IMR-90 (cell line): ENCODE measurements around the gene SULT1E1. TPM values are rescaled to one million over a fixed set of nuclear protein-coding genes. Genes with fewer than 3 reads are reported as not detected.

Experiments used
- ATAC-seq: fragments of 200-7000 bp; cut with Tn5 transposase; 2 replicates; pipeline ENCODE4 v1.9.1; 2020; ENCODE audit warnings: low read depth, mild to moderate bottlenecking, moderate library complexity
- BruUV-seq: library from RNA; stranded (reverse); fragments of 400-500 nt; replicated peaks from 2 replicates; lab custom pipeline; 2021; lab: Mats Ljungman, UMichigan
- CTCF ChIA-PET: fragments of 300-600 bp; formaldehyde crosslinking; extraction: SDS; loops from one replicate; lab custom pipeline; 2021; ENCODE audit warnings: antibody characterized with exemption; lab: Yijun Ruan, JAX
- POLR2A ChIA-PET: fragments of 300-600 bp; sonication (Branson Sonifier 250); formaldehyde crosslinking; loops from one replicate; lab custom pipeline; 2022; ENCODE audit warnings: antibody characterized with exemption; ENCODE audit not compliant: unreplicated experiment; lab: Charles Lee
- DNase-seq: peaks from one replicate; pipeline ENCODE4 v3.0.0; 2013
- H2AFZ ChIP-seq: replicated peaks from 2 replicates; pipeline ENCODE3; 2013; ENCODE audit warnings: low read length, mild to moderate bottlenecking; ENCODE audit not compliant: poor library complexity
- H2AK5ac ChIP-seq: 2 replicates; pipeline ENCODE4 v1.6.1; 2013; ENCODE audit warnings: low read depth, low read length, inconsistent platforms
- H2AK9ac ChIP-seq: replicated peaks from 2 replicates; pipeline ENCODE3; 2013; ENCODE audit warnings: mild to moderate bottlenecking, low read depth, low read length, moderate library complexity; ENCODE audit not compliant: poor library complexity
- H2BK120ac ChIP-seq: 2 replicates; pipeline ENCODE4 v1.6.1; 2013; ENCODE audit warnings: low read depth, low read length, inconsistent platforms
- H2BK15ac ChIP-seq: 3 replicates; pipeline ENCODE4 v1.6.1; 2013; ENCODE audit warnings: low read depth, low read length, inconsistent platforms
- H2BK20ac ChIP-seq: 2 replicates; pipeline ENCODE4 v1.6.1; 2013; ENCODE audit warnings: low read depth, mild to moderate bottlenecking, inconsistent platforms, low read length, moderate library complexity
- H2BK5ac ChIP-seq: 2 replicates; pipeline ENCODE4 v1.6.1; 2013; ENCODE audit warnings: mild to moderate bottlenecking, low read depth, low read length, inconsistent platforms; ENCODE audit not compliant: poor library complexity, severe bottlenecking
- H3K14ac ChIP-seq: replicated peaks from 2 replicates; pipeline ENCODE4 v1.6.1; 2013; ENCODE audit warnings: low read depth, low read length, inconsistent platforms
- H3K18ac ChIP-seq: 2 replicates; pipeline ENCODE4 v1.6.1; 2013; ENCODE audit warnings: low read depth, low read length, control low read depth
- H3K23ac ChIP-seq: 2 replicates; pipeline ENCODE4 v1.6.1; 2013; ENCODE audit warnings: low read depth, low read length, inconsistent platforms
- H3K27ac ChIP-seq: 2 replicates; pipeline ENCODE4 v1.5.1; 2013; ENCODE audit warnings: mild to moderate bottlenecking, control low read depth, low read length; ENCODE audit not compliant: insufficient read depth
- H3K27me3 ChIP-seq: 2 replicates; pipeline ENCODE4 v1.6.1; 2013; ENCODE audit warnings: low read length; ENCODE audit not compliant: control insufficient read depth, insufficient read depth
- H3K36me3 ChIP-seq: 2 replicates; pipeline ENCODE4 v1.6.1; 2013; ENCODE audit warnings: low read length, mixed read lengths; ENCODE audit not compliant: control insufficient read depth, insufficient read depth
- H3K4ac ChIP-seq: 2 replicates; pipeline ENCODE4 v1.6.1; 2013; ENCODE audit warnings: low read depth, low read length, inconsistent platforms
- H3K4me1 ChIP-seq: 2 replicates; pipeline ENCODE4 v1.6.1; 2013; ENCODE audit warnings: low read length, mixed read lengths; ENCODE audit not compliant: control insufficient read depth, insufficient read depth
- H3K4me2 ChIP-seq: 2 replicates; pipeline ENCODE4 v1.6.1; 2013; ENCODE audit warnings: low read depth, mild to moderate bottlenecking, control low read depth, low read length, moderate library complexity
- H3K4me3 ChIP-seq: 2 replicates; pipeline ENCODE4 v1.5.1; 2013; ENCODE audit warnings: low read depth, mild to moderate bottlenecking, control low read depth, low read length, moderate library complexity; ENCODE audit not compliant: insufficient read depth
- H3K56ac ChIP-seq: 2 replicates; pipeline ENCODE4 v1.6.1; 2013; ENCODE audit warnings: low read length, inconsistent platforms; ENCODE audit not compliant: insufficient read depth; ENCODE audit errors: extremely low read depth
- H3K79me1 ChIP-seq, 2 experiments: 2 replicates each; pipeline ENCODE4 v1.6.1; 2013; ENCODE audit warnings: low read length in 2 of 2, inconsistent platforms in 1 of 2, low read depth in 1 of 2
- H3K9ac ChIP-seq: 2 replicates; pipeline ENCODE4 v1.6.1; 2013; ENCODE audit warnings: low read depth, low read length, control low read depth
- H3K9me1 ChIP-seq: 2 replicates; pipeline ENCODE4 v1.6.1; 2013; ENCODE audit warnings: low read length, inconsistent platforms; ENCODE audit not compliant: insufficient read depth
- H3K9me3 ChIP-seq: 2 replicates; pipeline ENCODE4 v1.6.1; 2013; ENCODE audit warnings: low read length; ENCODE audit not compliant: control insufficient read depth, insufficient read depth
- H4K20me1 ChIP-seq: 2 replicates; pipeline ENCODE4 v1.6.1; 2013; ENCODE audit warnings: low read length, inconsistent platforms; ENCODE audit not compliant: insufficient read depth
- H4K5ac ChIP-seq: 2 replicates; pipeline ENCODE4 v1.6.1; 2013; ENCODE audit warnings: mild to moderate bottlenecking, low read depth, low read length, control low read depth
- H4K8ac ChIP-seq, 2 experiments: 2 replicates each; pipeline ENCODE4 v1.6.1; 2013; ENCODE audit warnings: low read depth in 2 of 2, low read length in 2 of 2, control low read depth in 1 of 2, inconsistent platforms in 1 of 2
- H4K91ac ChIP-seq: 2 replicates; pipeline ENCODE4 v1.6.1; 2013; ENCODE audit warnings: low read depth, low read length, inconsistent platforms; ENCODE audit not compliant: insufficient read depth
- MXI1 ChIP-seq: IDR thresholded peaks from 2 replicates; pipeline ENCODE4 v1.6.1; 2012; ENCODE audit warnings: low read depth, mild to moderate bottlenecking, low read length, moderate library complexity, borderline replicate concordance
- POLR2A ChIP-seq: IDR thresholded peaks from 2 replicates; pipeline ENCODE4 v1.6.1; 2012; ENCODE audit warnings: mild to moderate bottlenecking, low read depth, low read length
- SMC3 ChIP-seq: fragments of 150-350 bp; IDR thresholded peaks from 2 replicates; pipeline ENCODE4 v1.6.1; 2016; ENCODE audit warnings: low read depth, mild to moderate bottlenecking, antibody characterized with exemption, low read length, moderate library complexity
- WGBS, 2 experiments: methylation state at CpG; one replicate each; pipeline versions ENCODE4 v1.1.5 to v1.1.7; 2013; ENCODE audit warnings: missing lambda C conversion rate in 2 of 2; ENCODE audit not compliant: insufficient read length in 1 of 2; ENCODE audit errors: extremely low coverage in 2 of 2; 5-methylcytosine and 5-hydroxymethylcytosine counted together
- dilution Hi-C: fragments of 300-500 bp; cut with HindIII; formaldehyde crosslinking; loops from one replicate; pipeline ENCODE4 v1.14.3; 2018; ENCODE audit warnings: low sequenced_read_pairs; ENCODE audit not compliant: unreplicated experiment
- in situ Hi-C: fragments of 300-500 bp; cut with MboI; formaldehyde crosslinking; loops from 3 replicates; pipeline ENCODE4 v1.14.3; 2019; ENCODE audit warnings: low sequenced_read_pairs, inconsistent platforms, mixed read lengths
- intact Hi-C: fragments of 100-400 bp; cut with micrococcal nuclease; formaldehyde crosslinking; loops from 2 replicates; pipeline ENCODE4 v1.10.0; 2022
- polyA plus RNA-seq, 3 experiments: library from polyadenylated mRNA; depleted of rRNA; stranded (reverse); fragments of >200 nt; gene quantifications; 2 replicates each; pipeline ENCODE4 v1.2.3, GENCODE V29; 2012; ENCODE audit warnings: low replicate concordance in 1 of 3
- total RNA-seq: library from RNA; depleted of rRNA; stranded (reverse); fragments of >200 nt; gene quantifications from 2 replicates; pipeline ENCODE4 v1.2.3, GENCODE V29; 2012
- TF ChIP-seq, protein P1 (sequence below): conservative IDR thresholded peaks from 2 replicates; pipeline ENCODE4 v1.5.1; 2012; ENCODE audit warnings: mild to moderate bottlenecking, low read depth, low read length, improper control_type of control experiment
- TF ChIP-seq, protein P2 (sequence below): fragments of 150-350 bp; IDR thresholded peaks from 2 replicates; pipeline ENCODE4 v1.6.1; 2017; ENCODE audit warnings: mild to moderate bottlenecking, antibody characterized with exemption, low read length, low read depth

SULT1E1 gene
- total and polyA plus RNA-seq, 2 of the 4 experiments (the other 2 are of a cell fraction) = not detected

DNA sequence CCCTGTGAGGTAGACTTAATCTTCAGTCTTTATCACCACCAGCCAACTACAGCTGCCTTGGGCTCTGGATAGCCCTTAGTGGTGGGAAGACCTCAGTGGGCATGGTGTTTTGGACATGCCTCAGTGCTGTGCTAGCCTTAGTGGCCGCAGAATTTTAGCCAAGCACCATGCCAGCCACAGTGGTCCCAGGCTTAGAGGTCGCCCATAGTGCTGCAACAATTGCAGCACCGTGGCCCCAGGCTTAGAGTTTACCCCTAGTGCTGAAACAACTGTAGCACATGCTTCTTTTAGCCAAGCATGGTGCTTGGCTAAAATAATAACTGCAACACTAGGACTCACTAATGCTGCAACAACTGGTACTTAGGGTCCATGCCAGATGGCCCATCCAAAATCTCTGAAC is 60.6 kb downstream of the SULT1E1 start:
- Histone ChIP-seq H3K23ac (no peak overlapping the region), H4K91ac (no peak overlapping the region), H3K4me2 (no peak overlapping the region), H3K4me1 (no peaks in the 10 kb centered on the region), H3K14ac (no peak overlapping the region), H3K27ac (no peak overlapping the region), H3K4ac (no peak overlapping the region), H2BK20ac (no peak overlapping the region), H3K18ac (no peak overlapping the region), H3K4me3 (no peak overlapping the region), H3K9me3 (no peaks in the 10 kb centered on the region), H3K9me1 (no peaks in the 10 kb centered on the region), H3K9ac (no peak overlapping the region), H4K20me1 (no peaks in the 10 kb centered on the region), H3K56ac (no peak overlapping the region), H2BK15ac (no peak overlapping the region), H3K36me3 (no peaks in the 10 kb centered on the region), H3K79me1 (no peaks in the 10 kb centered on the region), H4K8ac (no peak overlapping the region), H2AFZ (no peak overlapping the region), H2BK5ac (no peak overlapping the region), H2AK5ac (no peak overlapping the region), H2BK120ac (no peak overlapping the region), H4K5ac (no peak overlapping the region), H2AK9ac (no peak overlapping the region), H3K27me3 (no peaks in the 10 kb centered on the region)
- CTCF ChIA-PET = no interaction called here
- dilution Hi-C loops = no loop called here
- no TSS peak for BruUV-seq
- no peak for ATAC-seq
- TF ChIP-seq MXI1 (no peak), POLR2A (no peak), SMC3 (no peak)
- TF ChIP-seq, protein P1, sequence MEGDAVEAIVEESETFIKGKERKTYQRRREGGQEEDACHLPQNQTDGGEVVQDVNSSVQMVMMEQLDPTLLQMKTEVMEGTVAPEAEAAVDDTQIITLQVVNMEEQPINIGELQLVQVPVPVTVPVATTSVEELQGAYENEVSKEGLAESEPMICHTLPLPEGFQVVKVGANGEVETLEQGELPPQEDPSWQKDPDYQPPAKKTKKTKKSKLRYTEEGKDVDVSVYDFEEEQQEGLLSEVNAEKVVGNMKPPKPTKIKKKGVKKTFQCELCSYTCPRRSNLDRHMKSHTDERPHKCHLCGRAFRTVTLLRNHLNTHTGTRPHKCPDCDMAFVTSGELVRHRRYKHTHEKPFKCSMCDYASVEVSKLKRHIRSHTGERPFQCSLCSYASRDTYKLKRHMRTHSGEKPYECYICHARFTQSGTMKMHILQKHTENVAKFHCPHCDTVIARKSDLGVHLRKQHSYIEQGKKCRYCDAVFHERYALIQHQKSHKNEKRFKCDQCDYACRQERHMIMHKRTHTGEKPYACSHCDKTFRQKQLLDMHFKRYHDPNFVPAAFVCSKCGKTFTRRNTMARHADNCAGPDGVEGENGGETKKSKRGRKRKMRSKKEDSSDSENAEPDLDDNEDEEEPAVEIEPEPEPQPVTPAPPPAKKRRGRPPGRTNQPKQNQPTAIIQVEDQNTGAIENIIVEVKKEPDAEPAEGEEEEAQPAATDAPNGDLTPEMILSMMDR = no peak
- TF ChIP-seq, protein P2, sequence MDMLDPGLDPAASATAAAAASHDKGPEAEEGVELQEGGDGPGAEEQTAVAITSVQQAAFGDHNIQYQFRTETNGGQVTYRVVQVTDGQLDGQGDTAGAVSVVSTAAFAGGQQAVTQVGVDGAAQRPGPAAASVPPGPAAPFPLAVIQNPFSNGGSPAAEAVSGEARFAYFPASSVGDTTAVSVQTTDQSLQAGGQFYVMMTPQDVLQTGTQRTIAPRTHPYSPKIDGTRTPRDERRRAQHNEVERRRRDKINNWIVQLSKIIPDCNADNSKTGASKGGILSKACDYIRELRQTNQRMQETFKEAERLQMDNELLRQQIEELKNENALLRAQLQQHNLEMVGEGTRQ = no peak
- no peak for DNase-seq
- POLR2A ChIA-PET = no interaction called here
- intact Hi-C loops = no loop called here
- in situ Hi-C loops = no loop called here
- no CpG with 5 or more reads among the region's 3 CpGs for WGBS, 2 experiments
